GM18907 (cell line): Measurements from ENCODE around the gene CPHXL2.
A peak's percentile ranks its signal among the peaks of the same experiment; 100 is the strongest.

Source experiments
- ATAC-seq: cut with Tn5 transposase; IDR thresholded peaks from one replicate; pipeline ENCODE4 v1.9.1; 2021; ENCODE audit warnings: mild to moderate bottlenecking, moderate library complexity; ENCODE audit not compliant: unreplicated experiment

CPHXL2 gene

GRCh38 chr16:75644240-75645012 lies 32.4 kb downstream of the CPHXL2 start:
- no peak for ATAC-seq

- no peak for ATAC-seq
Observed at GRCh38 chr16:75640598-75640997, 36.2 kb downstream of the CPHXL2 start.

DNA sequence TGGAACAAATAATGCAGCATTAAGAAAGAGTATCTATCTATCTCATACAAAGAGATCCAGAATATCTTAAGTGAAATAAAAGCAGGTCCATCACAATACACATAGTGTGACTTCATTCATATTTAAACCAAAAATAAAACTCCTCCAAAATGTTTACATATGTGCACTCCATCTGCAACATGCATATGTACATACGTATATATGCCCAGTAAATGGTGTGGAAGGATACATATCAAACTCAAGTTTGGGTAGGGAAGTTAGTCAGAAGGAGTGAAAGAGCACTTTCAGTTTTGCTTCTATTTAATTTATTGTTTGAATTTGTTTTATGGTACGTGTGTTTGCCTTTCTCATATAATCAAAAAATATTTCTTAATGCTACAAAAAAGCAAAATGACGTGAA lies 41.8 kb downstream of the CPHXL2 start:
- no peak for ATAC-seq

- ATAC-seq, result no peak
Observed at GRCh38 chr16:75632857-75633256, 44.0 kb downstream of the CPHXL2 start.

GRCh38 chr16:75630052-75630451 lies 46.8 kb downstream of the CPHXL2 start:
- no peak for ATAC-seq

DNA sequence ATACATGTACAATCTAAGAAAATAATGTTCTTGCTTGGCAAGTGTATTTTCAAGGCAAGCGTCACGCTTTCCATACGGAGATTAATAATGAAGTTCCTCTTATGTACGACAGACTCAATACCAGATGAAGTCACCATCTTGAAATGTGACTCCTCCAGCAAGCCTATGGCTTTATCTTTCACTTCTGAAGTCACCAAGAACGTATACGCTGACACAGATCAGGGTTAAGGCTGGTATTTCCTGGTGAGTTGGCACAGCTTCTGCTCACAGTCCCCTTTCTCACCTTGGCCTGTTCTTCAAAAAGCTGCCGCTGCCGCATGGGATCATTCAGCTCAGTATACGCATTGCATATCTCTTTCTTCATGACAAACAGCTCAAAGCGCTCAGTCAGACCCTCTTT lies 47.7 kb downstream of the CPHXL2 start:
- ATAC-seq, result no peak

GRCh38 chr16:75628351-75628750 lies 48.5 kb downstream of the CPHXL2 start:
- ATAC-seq, result no peak

- ATAC-seq, result no peak
Observed at GRCh38 chr16:75627851-75628250, 49.0 kb downstream of the CPHXL2 start.

- no peak for ATAC-seq
Observed at GRCh38 chr16:75626806-75627205, 50.0 kb downstream of the CPHXL2 start.

- no peak for ATAC-seq
Observed at GRCh38 chr16:75624921-75625334, 51.9 kb downstream of the CPHXL2 start.

DNA sequence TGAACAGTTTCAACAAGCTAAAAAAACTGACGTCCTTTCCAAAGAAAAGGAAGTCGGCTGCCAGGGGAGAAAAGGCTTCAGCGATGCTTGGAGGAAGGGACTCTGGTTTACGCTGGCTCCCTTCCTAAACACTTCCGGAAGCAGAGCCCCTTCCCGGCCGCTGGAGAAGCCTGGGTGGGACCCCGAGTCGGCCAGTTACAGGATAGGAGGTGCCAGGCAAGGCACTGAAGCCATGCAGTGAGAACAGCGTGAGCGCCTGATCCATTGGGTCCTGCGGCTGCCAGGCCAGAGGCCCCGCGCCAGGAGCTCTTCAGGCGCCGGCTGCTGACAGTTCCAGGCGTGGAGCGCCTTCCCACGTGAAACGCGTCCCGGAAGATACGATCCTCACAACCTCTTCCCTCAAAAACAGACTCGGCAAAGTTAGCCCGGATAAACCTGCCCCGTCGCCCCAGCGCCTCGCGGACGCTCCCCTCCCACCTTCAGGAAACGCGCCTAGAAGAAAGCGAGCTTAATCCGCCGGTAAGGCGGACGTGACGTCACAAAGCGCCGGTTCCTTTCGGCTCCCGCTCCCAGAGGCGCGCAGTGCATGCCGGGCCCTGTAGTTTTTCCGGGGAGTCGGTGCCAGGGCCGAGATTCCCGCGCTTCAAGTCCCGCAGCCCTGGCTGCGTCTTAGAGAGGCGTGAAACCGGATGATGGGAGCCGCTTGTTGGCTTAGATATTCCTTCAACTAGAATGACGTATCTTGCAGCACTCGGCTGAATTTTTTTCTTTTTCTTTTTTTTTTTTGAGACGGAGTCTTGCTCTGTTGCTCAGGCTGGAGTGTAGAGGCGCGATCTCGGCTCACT lies 53.8 kb downstream of the CPHXL2 start, which contains the start of gene ADAT1:
Gene ADAT1, minus strand, starts transcription at position 521 of the 845 bp plus-strand sequence. CDS start 2,482 bp downstream, outside the sequence.
- peak; percentile 93 for ATAC-seq

DNA sequence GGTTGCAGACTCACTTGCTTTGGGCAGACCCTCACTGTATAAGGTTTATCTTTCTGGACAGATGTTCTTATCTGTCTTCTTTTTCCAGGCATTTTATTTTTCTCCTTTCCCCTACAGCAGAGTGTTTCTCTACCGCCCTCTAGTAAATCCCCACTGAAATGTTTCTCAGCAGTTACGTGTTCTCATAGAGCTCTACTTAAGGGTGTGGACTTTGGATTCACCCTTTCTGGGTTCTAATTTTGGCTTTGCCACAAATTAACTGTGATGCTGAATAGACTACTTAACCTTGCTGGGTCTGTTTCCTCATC lies 55.7 kb downstream of the CPHXL2 start:
- ATAC-seq, result no peak

DNA sequence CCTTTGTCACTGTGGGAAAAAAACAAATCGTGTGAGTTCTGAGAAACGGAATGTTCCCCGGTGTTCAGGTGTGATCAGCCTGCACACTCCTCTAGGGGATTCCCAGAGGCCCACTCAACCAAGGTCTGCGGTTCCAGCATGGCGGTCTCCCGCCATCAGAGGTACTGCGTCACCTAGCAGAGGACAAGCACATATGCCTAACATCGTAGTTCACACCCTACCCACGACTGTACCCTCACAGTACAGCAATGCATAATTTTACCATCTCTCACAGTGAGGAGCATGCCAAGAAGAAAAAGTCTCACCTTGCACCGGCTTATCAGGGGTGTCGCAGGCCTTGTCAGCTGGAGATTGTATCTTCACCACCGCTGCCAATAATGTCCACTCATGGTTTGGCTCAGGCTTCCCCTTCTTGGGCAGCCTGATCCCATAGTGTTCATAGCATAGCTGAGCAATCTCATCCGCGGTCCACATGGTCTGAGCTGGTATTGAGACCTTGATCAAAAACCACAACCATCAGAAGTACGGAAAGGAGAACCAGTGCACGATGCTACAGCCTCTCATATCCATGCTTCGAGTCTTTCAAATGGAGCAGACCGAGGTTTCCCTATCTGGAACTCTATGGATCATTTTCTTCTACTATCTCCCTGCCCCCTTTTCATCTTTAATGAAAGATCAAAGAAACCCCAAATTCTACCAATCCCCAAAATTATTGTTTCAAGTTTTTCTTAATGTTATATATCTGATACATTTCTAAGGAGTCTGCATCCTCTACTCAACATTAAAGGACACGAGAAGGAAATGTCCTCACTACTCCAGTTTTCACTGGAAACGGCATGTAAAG lies 56.3 kb downstream of the CPHXL2 start:
- ATAC-seq, result no peak

GRCh38 chr16:75618780-75619179 lies 58.0 kb downstream of the CPHXL2 start:
- ATAC-seq, result no peak

DNA sequence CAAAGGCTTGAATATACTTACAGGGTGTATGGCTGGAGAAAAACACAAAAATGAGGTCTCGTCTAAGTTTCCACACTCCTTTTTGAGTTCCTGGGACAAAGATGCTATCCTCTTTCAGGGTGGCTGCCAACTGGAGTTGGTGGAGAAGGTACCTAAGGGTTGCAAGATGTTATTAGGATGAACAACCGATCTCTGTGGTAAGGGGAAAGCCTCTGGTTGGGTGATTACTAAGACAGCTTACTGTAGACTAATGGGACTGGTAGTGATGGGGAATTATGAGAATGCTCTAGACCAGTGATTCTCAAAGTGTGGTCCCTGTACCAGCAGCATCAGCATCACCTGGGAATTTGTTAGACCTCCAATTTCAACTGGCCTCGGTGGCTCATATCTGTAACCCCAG lies 59.7 kb downstream of the CPHXL2 start:
- no peak for ATAC-seq

- no peak for ATAC-seq
Observed at GRCh38 chr16:75616521-75617010, 60.2 kb downstream of the CPHXL2 start.

DNA sequence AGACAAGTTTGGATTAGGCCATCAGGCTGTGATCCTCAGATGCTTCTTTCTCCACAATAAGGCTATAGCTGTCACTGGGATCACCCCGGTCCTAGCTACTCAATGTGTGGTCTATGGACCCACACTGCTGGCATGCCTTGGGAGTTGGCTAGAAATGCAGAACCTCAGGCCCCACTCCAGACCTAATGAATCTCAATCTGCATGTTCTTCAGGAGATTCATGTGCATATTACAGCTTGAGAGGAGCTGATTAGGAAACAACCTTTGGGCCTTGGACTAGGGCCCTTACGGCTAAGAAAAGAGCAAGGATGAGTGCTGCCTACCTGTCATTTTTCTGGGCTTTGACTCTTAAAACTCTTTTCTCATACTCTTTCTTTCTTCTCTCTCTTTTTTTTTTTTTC lies 61.2 kb downstream of the CPHXL2 start:
- ATAC-seq, result no peak

GRCh38 chr16:75614066-75614897 lies 62.5 kb downstream of the CPHXL2 start:
- ATAC-seq, result no peak
